Measurements from ENCODE around the gene ADAMTS10. TPM values are rescaled to one million over a fixed set of nuclear protein-coding genes. Genes with fewer than 3 reads are reported as not detected.

Gene ADAMTS10
- total RNA-seq, 1 donor from 2014 or later = 15.0 TPM

Other genes starting within 250 kb of the ADAMTS10 start
- gene ANGPTL4, start 246.6 kb downstream of the ADAMTS10 start, total RNA-seq = 4.1 TPM
- gene RAB11B, start 220.4 kb downstream of the ADAMTS10 start, total RNA-seq = 132 TPM
- 84.3 TPM for gene MARCHF2, start 197.4 kb downstream of the ADAMTS10 start, total RNA-seq
- gene HNRNPM, start 165.7 kb downstream of the ADAMTS10 start, total RNA-seq = 102 TPM
- gene PRAM1, start 108.1 kb downstream of the ADAMTS10 start, total RNA-seq = 0.62 TPM
- 20.2 TPM for gene ZNF414, start 96.5 kb downstream of the ADAMTS10 start, total RNA-seq
- gene MYO1F, start 33.3 kb downstream of the ADAMTS10 start, total RNA-seq = 9.0 TPM
- not detected for gene NFILZ, start 19.9 kb upstream of the ADAMTS10 start, total RNA-seq
- gene ACTL9, start 88.1 kb upstream of the ADAMTS10 start, total RNA-seq = not detected
- gene OR2Z1, start 110.9 kb upstream of the ADAMTS10 start, total RNA-seq = not detected
- gene ZNF558, start 221.6 kb upstream of the ADAMTS10 start, total RNA-seq = 11.7 TPM
- not detected for gene MBD3L1, start 221.7 kb upstream of the ADAMTS10 start, total RNA-seq